Adrenal gland (tissue), 5 donors: ENCODE results near the gene USP25.

Experiments used
- CTCF ChIP-seq, 6 experiments: fragments of 450-650 bp in 4 of 6; fragments of 200-600 bp in 2 of 6; sonication (generic) in 1 of 6; IDR thresholded peaks; 1 replicate in 5 of 6; 2 replicates in 1 of 6; pipeline versions ENCODE4 v1.5.1 to v1.8.0; 2016 to 2021; ENCODE audit warnings: antibody characterized with exemption in 6 of 6, mild to moderate bottlenecking in 2 of 6, moderate library complexity in 1 of 6
- POLR2A ChIP-seq, 2 donors: fragments of 450-650 bp; IDR thresholded peaks; one replicate each; pipeline ENCODE4 v1.6.1; 2017; ENCODE audit warnings: antibody characterized with exemption in 2 of 2, mild to moderate bottlenecking in 2 of 2, moderate library complexity in 1 of 2
- donor health status: DM: no; HTN: no; CAD: no.

DNA sequence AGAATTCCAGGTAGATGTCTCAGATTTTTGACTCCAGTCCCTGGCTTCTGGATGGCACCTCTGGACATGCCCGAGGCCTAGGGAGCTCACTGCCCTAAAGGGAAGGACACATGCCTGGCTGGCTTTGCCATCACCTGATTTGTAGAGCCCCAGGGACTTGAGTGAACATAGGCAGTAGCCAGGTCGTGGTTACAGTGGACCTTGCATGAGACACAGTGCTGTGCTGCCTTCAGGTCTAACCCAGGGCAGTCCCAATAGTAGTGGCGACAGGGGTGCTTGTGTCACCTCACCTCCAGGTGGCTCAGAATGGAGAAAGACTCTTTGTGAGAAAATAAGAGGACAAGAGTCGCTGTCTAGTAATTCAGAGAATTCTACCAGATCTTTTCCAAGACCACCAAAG is 166.7 kb downstream of the USP25 start:
- TF ChIP-seq CTCF (IDR thresholded peaks at IDR 0.05) = no peak
- TF ChIP-seq POLR2A (IDR thresholded peaks at IDR 0.05) = no peak
